AG09319 (cell line): ENCODE data around the gene COPE.
"Not testable (repeated sequence)": the region's sequence is repeated elsewhere in the genome, so short reads cannot be mapped to it uniquely, and the experiment has no call there.

ENCODE experiments used
- DNase-seq: peaks from one replicate; pipeline ENCODE4 v3.0.0-alpha.2; 2010; ENCODE audit warnings: low read depth; ENCODE audit errors: extremely low read depth
- CTCF ChIP-seq: IDR thresholded peaks from 2 replicates; pipeline ENCODE4 v1.5.1; 2011; ENCODE audit warnings: low read depth, mild to moderate bottlenecking, inconsistent platforms, low read length, moderate library complexity

COPE gene

DNA sequence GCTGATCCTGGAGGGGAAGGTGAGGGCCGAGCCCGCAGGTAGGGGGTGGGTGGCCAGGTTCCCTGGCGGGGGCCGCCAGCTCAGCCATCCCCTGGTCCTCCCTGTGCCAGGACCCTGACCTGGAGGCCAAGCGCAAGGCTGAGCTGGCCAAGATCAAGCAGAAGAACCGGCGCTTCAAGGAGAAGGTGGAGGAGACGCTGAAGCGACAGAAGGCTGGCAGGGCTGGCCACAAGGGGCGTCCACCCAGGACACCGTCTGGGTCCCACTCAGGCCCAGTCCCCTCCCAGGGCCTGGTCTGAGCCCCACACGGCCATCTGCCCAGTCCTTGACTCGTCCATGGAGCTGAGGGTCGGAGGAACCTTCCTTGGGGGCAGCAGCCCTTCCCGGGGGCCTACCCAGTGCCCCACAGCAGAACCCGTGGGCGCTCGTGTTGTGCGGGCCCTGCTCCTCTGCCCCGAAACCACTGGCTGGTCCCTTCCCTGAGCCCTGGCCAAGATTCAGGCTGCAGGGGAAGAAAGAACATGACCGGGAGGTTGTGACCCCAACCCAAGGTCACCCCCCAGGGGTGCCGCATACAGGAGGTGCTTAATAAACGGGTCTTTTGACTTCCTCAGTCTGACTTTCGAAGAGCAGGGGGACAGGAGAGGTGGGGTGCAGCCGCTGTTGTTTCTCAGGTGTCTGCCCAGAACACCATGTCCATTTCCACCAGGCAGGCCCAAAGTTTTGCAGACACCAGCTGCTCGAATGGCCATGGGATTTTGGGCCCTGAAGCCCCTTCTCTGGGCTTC is 9.0 kb upstream of the COPE start:
- TF ChIP-seq CTCF, result no peak
- no peak for DNase-seq

GRCh38 chr19:18924684-18925213 is 5.6 kb upstream of the COPE start:
- DNase-seq, result no peak
- TF ChIP-seq CTCF, result no peak

- no peak for TF ChIP-seq CTCF
- DNase-seq, result no peak
Measured at GRCh38 chr19:18922228-18922985, 3.2 kb upstream of the COPE start.

GRCh38 chr19:18921593-18921992 is 2.4 kb upstream of the COPE start:
- TF ChIP-seq CTCF, result no peak
- DNase-seq, result no peak

DNA sequence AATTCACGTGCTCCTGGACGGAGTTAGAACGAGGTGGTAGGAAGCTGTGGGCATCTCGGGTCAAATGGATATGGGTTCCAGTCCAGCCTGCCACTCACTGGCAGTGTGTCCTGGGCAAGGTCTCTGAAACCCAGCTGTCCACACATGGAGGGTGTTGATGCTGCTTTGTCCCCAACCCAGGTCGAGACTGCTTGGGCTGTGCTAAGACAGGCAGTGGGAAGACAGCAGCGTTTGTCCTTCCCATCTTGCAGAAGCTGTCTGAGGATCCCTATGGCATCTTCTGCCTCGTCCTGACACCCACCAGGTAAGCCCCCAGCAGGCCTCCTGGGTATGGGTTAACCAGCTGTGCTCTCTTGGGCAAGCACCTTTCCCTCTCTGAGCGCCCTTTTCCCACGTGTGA is 1.2 kb upstream of the COPE start:
- no peak for TF ChIP-seq CTCF
- no peak for DNase-seq

DNA sequence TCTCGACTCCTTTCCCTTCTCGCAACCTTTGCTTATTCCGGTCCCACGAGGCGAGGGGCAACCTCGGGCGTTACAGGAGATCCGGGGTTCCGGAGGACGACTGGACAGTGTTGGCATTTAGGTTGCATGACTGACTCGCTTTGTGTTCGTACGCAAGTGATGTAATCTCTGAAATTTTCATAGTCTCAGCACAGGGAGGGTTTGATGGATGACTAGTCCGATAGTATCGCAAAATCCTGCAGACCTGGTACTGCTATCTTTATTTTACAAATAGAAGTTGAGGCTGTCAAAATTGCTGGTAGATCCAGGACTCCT is 670 bp upstream of the COPE start:
- no peak for DNase-seq
- TF ChIP-seq CTCF, result no peak

DNA sequence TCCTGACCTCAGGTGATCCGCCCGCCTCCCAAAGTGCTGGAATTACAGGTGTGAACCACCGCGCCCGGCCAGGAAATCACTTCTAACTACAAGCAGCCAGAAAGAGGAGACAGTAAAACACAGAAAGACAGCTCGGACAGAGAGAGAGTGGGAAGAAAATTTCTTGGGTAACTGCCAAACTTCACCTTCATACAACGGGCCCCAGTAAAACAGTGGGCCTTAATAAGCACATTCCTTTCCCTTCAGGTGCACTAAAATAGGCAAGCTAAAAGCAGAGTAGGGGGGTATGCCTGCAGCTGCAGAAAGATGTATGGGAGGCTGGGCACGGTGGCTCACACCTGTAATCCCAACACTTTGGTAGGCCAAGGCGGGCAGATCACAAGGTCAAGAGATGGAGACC is 1.6 kb downstream of the COPE start:
- not testable (repeated sequence) for DNase-seq
